Parathyroid adenoma (tissue), 2 donors: ENCODE results near the gene BARD1.

Experiments used
- H2AFZ ChIP-seq: fragments of 300-600 bp; sonication (generic); one replicate; pipeline ENCODE4 v1.7.0; 2017; ENCODE audit warnings: antibody characterized with exemption, mild to moderate bottlenecking
- H3K27ac ChIP-seq: fragments of 300-600 bp; sonication (generic); one replicate; pipeline ENCODE4 v1.7.0; 2017
- H3K27me3 ChIP-seq: fragments of 300-600 bp; sonication (generic); one replicate; pipeline ENCODE4 v1.7.0; 2017; ENCODE audit warnings: low read length; ENCODE audit not compliant: control insufficient read depth, insufficient read depth
- H3K36me3 ChIP-seq: fragments of 300-600 bp; sonication (generic); one replicate; pipeline ENCODE4 v1.7.0; 2017; ENCODE audit warnings: low read length; ENCODE audit not compliant: control insufficient read depth, insufficient read depth
- H3K4me1 ChIP-seq: fragments of 300-600 bp; sonication (generic); one replicate; pipeline ENCODE4 v1.7.0; 2017; ENCODE audit warnings: control low read depth
- H3K4me2 ChIP-seq: fragments of 300-600 bp; sonication (generic); one replicate; pipeline ENCODE4 v1.7.0; 2017; ENCODE audit warnings: low read length
- H3K4me3 ChIP-seq: fragments of 300-600 bp; sonication (generic); one replicate; pipeline ENCODE4 v1.7.0; 2017; ENCODE audit warnings: low read depth, low read length
- H3K79me2 ChIP-seq: fragments of 300-600 bp; sonication (generic); one replicate; pipeline ENCODE4 v1.7.0; 2017; ENCODE audit warnings: control low read depth
- H3K9ac ChIP-seq: fragments of 300-600 bp; sonication (generic); one replicate; pipeline ENCODE4 v1.7.0; 2017; ENCODE audit warnings: mild to moderate bottlenecking
- H3K9me3 ChIP-seq: fragments of 300-600 bp; sonication (generic); one replicate; pipeline ENCODE4 v1.7.0; 2017; ENCODE audit warnings: low read length; ENCODE audit not compliant: control insufficient read depth
- TF ChIP-seq, protein P1 (sequence below): fragments of 300-600 bp; sonication (generic); IDR thresholded peaks from one replicate; pipeline ENCODE4 v1.7.0; 2017; ENCODE audit warnings: antibody characterized with exemption, mild to moderate bottlenecking
- donor health status: primary hyperparathyroidism.

BARD1 gene

DNA sequence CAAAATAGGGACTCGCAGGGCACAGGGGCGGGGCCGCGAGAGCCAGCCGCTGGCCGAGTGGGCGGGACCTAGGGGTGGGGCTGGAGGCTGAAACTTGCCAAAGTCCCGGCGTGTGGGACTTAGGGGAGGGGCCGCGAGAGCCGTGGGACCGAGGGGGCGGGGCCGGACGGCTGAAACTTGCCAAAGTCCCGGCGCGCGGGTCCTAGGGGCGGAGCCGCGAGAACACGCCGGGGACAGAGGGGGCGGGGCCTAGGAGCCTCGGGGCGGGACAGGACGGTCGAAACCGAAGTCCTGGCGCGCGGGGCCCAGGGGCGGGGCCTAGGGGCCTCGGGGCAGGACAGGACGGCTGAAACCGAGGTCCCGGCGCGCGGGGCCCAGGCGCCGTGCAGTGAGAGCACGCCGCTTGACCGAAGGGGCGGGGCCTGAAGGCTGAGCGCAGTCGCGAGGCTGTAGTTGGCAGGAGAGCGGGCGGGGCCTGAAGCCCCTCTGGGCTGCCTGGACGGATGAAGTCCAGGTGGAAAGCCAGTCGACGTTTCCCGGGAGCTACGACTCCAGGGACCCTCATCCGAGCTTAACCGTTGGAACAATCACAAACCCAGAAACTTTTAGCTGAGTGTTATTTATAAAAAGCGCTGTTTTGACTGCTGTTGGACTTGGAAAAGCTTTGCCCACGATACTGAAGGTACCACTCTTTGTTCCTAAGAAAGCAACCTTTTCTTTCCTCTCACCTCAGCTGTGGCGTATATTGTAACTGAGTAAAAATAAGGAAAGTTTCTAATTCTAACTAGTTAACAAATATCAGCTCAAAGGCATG lies 475 bp upstream of the BARD1 start:
- no peak overlapping the region for H3K9ac ChIP-seq
- H3K4me2 ChIP-seq = peak overlapping the region; percentile 99
- TF ChIP-seq, protein P1, sequence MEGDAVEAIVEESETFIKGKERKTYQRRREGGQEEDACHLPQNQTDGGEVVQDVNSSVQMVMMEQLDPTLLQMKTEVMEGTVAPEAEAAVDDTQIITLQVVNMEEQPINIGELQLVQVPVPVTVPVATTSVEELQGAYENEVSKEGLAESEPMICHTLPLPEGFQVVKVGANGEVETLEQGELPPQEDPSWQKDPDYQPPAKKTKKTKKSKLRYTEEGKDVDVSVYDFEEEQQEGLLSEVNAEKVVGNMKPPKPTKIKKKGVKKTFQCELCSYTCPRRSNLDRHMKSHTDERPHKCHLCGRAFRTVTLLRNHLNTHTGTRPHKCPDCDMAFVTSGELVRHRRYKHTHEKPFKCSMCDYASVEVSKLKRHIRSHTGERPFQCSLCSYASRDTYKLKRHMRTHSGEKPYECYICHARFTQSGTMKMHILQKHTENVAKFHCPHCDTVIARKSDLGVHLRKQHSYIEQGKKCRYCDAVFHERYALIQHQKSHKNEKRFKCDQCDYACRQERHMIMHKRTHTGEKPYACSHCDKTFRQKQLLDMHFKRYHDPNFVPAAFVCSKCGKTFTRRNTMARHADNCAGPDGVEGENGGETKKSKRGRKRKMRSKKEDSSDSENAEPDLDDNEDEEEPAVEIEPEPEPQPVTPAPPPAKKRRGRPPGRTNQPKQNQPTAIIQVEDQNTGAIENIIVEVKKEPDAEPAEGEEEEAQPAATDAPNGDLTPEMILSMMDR = no peak
- peak overlapping the region; percentile 87 for H3K27ac ChIP-seq
- peak overlapping the region; percentile 95 for H2AFZ ChIP-seq
- no peaks in the 10 kb centered on the region for H3K9me3 ChIP-seq
- no peaks in the 10 kb centered on the region for H3K36me3 ChIP-seq
- H3K4me3 ChIP-seq = peak overlapping the region; percentile 92
- H3K4me1 ChIP-seq = peaks cover 12% of the 10 kb centered on the region
- H3K27me3 ChIP-seq = no peaks in the 10 kb centered on the region
- H3K79me2 ChIP-seq = peaks cover 4% of the 10 kb centered on the region

DNA sequence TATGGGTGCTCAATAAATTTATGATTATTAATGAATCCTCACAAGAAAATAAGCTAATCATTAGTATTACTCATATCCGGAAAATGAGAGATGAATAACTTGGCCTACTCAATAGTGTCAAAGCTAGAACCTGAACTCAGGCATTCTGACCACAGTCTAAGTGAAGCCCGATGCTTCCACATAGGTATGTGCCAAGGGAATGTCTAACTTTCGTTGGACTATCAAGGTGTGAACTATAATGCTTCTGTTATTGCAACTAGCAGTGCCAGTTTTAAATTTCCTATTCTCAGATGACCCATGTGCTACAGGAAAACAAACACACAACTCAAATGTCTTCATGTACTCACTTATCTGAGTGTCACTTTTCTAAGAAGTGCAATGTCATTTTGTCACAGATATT lies 1.8 kb downstream of the BARD1 start:
- TF ChIP-seq, protein P1 = no peak
- H2AFZ ChIP-seq = peak overlapping the region; percentile 95
- peak overlapping the region; percentile 87 for H3K27ac ChIP-seq
- peak overlapping the region; percentile 34 for H3K4me2 ChIP-seq
- H3K4me3 ChIP-seq = peak overlapping the region; percentile 20
- no peaks in the 10 kb centered on the region for H3K36me3 ChIP-seq
- no peaks in the 10 kb centered on the region for H3K9me3 ChIP-seq
- H3K27me3 ChIP-seq = no peaks in the 10 kb centered on the region
- H3K4me1 ChIP-seq = peaks cover 12% of the 10 kb centered on the region
- peaks cover 7% of the 10 kb centered on the region for H3K79me2 ChIP-seq
- peak overlapping the region; percentile 39 for H3K9ac ChIP-seq

DNA sequence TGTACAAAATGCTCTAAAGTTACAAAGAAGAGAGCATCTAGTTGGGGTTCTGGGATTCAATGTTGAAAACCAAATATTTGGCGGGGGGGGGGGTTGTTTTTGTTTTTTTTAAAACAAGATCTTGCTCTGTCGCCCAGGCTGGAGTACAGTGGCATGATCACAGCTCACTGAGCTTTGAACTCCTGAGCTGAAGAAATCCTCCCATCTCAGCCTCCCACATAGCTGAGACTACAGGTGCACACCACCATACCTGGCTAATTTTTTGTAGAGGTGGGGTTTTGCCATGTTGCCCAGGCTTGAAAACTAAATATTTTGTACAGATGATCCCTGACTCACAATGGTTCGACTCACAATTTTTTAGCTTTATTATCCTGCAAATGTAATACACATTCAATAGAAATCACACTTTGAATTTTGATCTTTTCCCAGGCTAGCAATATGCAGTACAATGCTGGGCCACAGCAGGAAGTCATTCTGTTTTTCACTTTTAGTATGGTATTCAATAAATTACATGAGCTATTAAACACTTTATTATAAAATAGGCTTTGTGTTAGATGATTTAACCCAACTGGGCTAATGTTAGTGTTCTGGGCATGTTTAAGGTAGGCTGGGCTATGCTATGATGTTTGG lies 7.6 kb downstream of the BARD1 start:
- Histone ChIP-seq H3K9me3 (no peaks in the 10 kb centered on the region), H3K4me1 (peaks cover 9% of the 10 kb centered on the region)

DNA sequence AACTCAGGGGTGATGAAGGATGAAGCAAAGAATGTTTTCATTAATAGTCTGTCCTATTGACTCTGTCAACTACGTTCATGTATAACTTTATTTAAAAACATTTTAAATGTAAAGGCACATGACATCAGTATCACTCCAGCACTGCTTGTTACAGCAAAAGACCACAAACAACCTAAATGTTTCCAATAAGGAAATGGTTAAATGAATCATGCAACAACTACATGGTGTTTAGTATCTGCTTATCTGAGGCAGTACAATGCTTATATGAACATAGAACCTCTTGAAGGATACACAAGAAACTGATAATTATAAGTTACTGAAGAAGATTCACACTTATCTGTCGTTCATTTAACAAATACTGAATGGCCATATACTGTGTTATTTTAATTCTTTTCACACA lies 8.4 kb downstream of the BARD1 start:
- Histone ChIP-seq H3K27ac (no peak overlapping the region), H3K27me3 (no peaks in the 10 kb centered on the region), H3K9ac (no peak overlapping the region), H3K79me2 (peaks cover 7% of the 10 kb centered on the region), H3K4me3 (no peak overlapping the region), H3K36me3 (no peaks in the 10 kb centered on the region), H2AFZ (no peak overlapping the region), H3K4me1 (peaks cover 7% of the 10 kb centered on the region), H3K4me2 (no peak overlapping the region), H3K9me3 (no peaks in the 10 kb centered on the region)
- TF ChIP-seq, protein P1 = no peak

More for the DNA sequence above, 7.6 kb downstream of the BARD1 start:
- TF ChIP-seq, protein P1 = no peak
- Histone ChIP-seq H3K27me3 (no peaks in the 10 kb centered on the region), H3K27ac (no peak overlapping the region), H3K9ac (no peak overlapping the region), H3K36me3 (no peaks in the 10 kb centered on the region), H3K4me3 (no peak overlapping the region), H3K4me2 (no peak overlapping the region), H2AFZ (no peak overlapping the region), H3K79me2 (peaks cover 7% of the 10 kb centered on the region)
